Stimulated activated naive CD8-positive, alpha-beta T cell treated with anti-CD3 and anti-CD28 coated beads, Interleukin-15, amount 100 ng/mL, for 72 hours (primary cell): ENCODE measurements around the gene SPRR2D.
"Not testable (repeated sequence)": the region's sequence is repeated elsewhere in the genome, so short reads cannot be mapped to it uniquely, and the experiment has no call there.

Experiments used
- ATAC-seq: fragments of 150-1000 bp; cut with Tn5 transposase; 2 replicates; pipeline ENCODE4 v1.10.0; 2021; ENCODE audit warnings: mild to moderate bottlenecking, moderate library complexity
- DNase-seq, 2 donors: peaks; one replicate each; pipeline ENCODE4 v3.0.0; 2021 to 2022
- H3K27ac Mint-ChIP-seq, 2 donors: one replicate each; pipeline ENCODE4 v1.8.0; 2022; ENCODE audit warnings: mild to moderate bottlenecking in 2 of 2, mixed read lengths in 2 of 2, moderate library complexity in 2 of 2
- H3K27me3 Mint-ChIP-seq: one replicate; pipeline ENCODE4 v1.8.0; 2022; ENCODE audit warnings: mixed read lengths
- H3K4me1 Mint-ChIP-seq: one replicate; pipeline ENCODE4 v1.8.0; 2022; ENCODE audit warnings: mild to moderate bottlenecking, mixed read lengths
- H3K4me3 Mint-ChIP-seq, 2 donors: one replicate each; pipeline ENCODE4 v1.8.0; 2022; ENCODE audit warnings: mild to moderate bottlenecking in 2 of 2, mixed read lengths in 2 of 2, moderate library complexity in 1 of 2
- H3K9me3 Mint-ChIP-seq, 2 donors: one replicate each; pipeline ENCODE4 v1.8.0; 2022; ENCODE audit warnings: mixed read lengths in 2 of 2

The SPRR2D gene

GRCh38 chr1:153028766-153029165 is 12.2 kb downstream of the SPRR2D start:
- H3K4me1 Mint-ChIP-seq = no peaks in the 10 kb centered on the region
- DNase-seq = no peak
- ATAC-seq = no peak
- peaks cover 11% of the 10 kb centered on the region for H3K27me3 Mint-ChIP-seq
- H3K4me3 Mint-ChIP-seq = no peak overlapping the region
- H3K9me3 Mint-ChIP-seq = no peaks in the 10 kb centered on the region
- H3K27ac Mint-ChIP-seq = no peak overlapping the region

- ATAC-seq (no peak), DNase-seq (no peak)
- Mint-ChIP-seq H3K4me1 (no peaks in the 10 kb centered on the region), H3K9me3 (no peaks in the 10 kb centered on the region), H3K27me3 (peaks cover 24% of the 10 kb centered on the region), H3K4me3 (no peak overlapping the region), H3K27ac (peak overlapping the region in 1 of 2 donors; percentile 73)
These were observed 15.1 kb downstream of the SPRR2D start for GRCh38 chr1:153025797-153026196.

GRCh38 chr1:153024413-153024812 is 16.5 kb downstream of the SPRR2D start:
- H3K4me1 Mint-ChIP-seq = no peaks in the 10 kb centered on the region
- H3K27me3 Mint-ChIP-seq = peaks cover 29% of the 10 kb centered on the region
- no peaks in the 10 kb centered on the region for H3K9me3 Mint-ChIP-seq
- no peak overlapping the region for H3K27ac Mint-ChIP-seq
- ATAC-seq (no peak), DNase-seq (no peak)
- H3K4me3 Mint-ChIP-seq = no peak overlapping the region

- DNase-seq (no peak), ATAC-seq (no peak)
- Mint-ChIP-seq H3K4me3 (no peak overlapping the region), H3K27ac (no peak overlapping the region), H3K9me3 (no peaks in the 10 kb centered on the region), H3K27me3 (peaks cover 37% of the 10 kb centered on the region), H3K4me1 (no peaks in the 10 kb centered on the region)
These were observed 17.8 kb downstream of the SPRR2D start for GRCh38 chr1:153023109-153023508.

- not testable (repeated sequence) for H3K4me3 Mint-ChIP-seq, H3K4me1 Mint-ChIP-seq, H3K9me3 Mint-ChIP-seq, H3K27ac Mint-ChIP-seq, DNase-seq, ATAC-seq
- peaks cover 37% of the 10 kb centered on the region for H3K27me3 Mint-ChIP-seq
These were observed 18.6 kb downstream of the SPRR2D start for GRCh38 chr1:153022340-153022739.

- ATAC-seq, H3K27ac Mint-ChIP-seq, DNase-seq, H3K9me3 Mint-ChIP-seq, H3K4me1 Mint-ChIP-seq, H3K4me3 Mint-ChIP-seq: not testable (repeated sequence)
- peaks cover 37% of the 10 kb centered on the region for H3K27me3 Mint-ChIP-seq
These were observed 19.1 kb downstream of the SPRR2D start for GRCh38 chr1:153021829-153022228.

- not testable (repeated sequence) for H3K4me1 Mint-ChIP-seq, DNase-seq, ATAC-seq, H3K9me3 Mint-ChIP-seq, H3K4me3 Mint-ChIP-seq, H3K27ac Mint-ChIP-seq
- H3K27me3 Mint-ChIP-seq = peaks cover 14% of the 10 kb centered on the region
These were observed 29.6 kb downstream of the SPRR2D start for GRCh38 chr1:153011235-153011758.

- ATAC-seq = no peak
- H3K9me3 Mint-ChIP-seq = no peaks in the 10 kb centered on the region
These were observed 39.5 kb downstream of the SPRR2D start, which contains the start of gene SPRR3 for GRCh38 chr1:153001382-153001781. SPRR3 (plus strand) TSS chr1:153001749; CDS start chr1:153003021, 1,272 bp downstream.

GRCh38 chr1:153000294-153000693 is 40.6 kb downstream of the SPRR2D start:
- Mint-ChIP-seq H3K4me1 (no peaks in the 10 kb centered on the region), H3K27me3 (peaks cover 8% of the 10 kb centered on the region), H3K4me3 (no peak overlapping the region), H3K9me3 (no peaks in the 10 kb centered on the region), H3K27ac (no peak overlapping the region)
- DNase-seq (no peak), ATAC-seq (no peak)

More at GRCh38 chr1:153001382-153001781, 39.5 kb downstream of the SPRR2D start, which contains the start of gene SPRR3:
- DNase-seq = no peak
- Mint-ChIP-seq H3K27me3 (peaks cover 8% of the 10 kb centered on the region), H3K27ac (peak within 1 kb of the TSS in 1 of 2 donors; percentile 27), H3K4me3 (no peak within 1 kb of the TSS), H3K4me1 (no peaks in the 10 kb centered on the region)

- no peak overlapping the region for H3K4me3 Mint-ChIP-seq
- no peak overlapping the region for H3K27ac Mint-ChIP-seq
- H3K4me1 Mint-ChIP-seq = no peaks in the 10 kb centered on the region
- H3K27me3 Mint-ChIP-seq = peaks cover 8% of the 10 kb centered on the region
- no peaks in the 10 kb centered on the region for H3K9me3 Mint-ChIP-seq
- DNase-seq (no peak), ATAC-seq (no peak)
These were observed 41.1 kb downstream of the SPRR2D start for GRCh38 chr1:152999818-153000217.

GRCh38 chr1:152998476-152998875 is 42.4 kb downstream of the SPRR2D start:
- ATAC-seq (no peak), DNase-seq (no peak)
- H3K27ac Mint-ChIP-seq = no peak overlapping the region
- no peak overlapping the region for H3K4me3 Mint-ChIP-seq
- H3K27me3 Mint-ChIP-seq = peaks cover under 1% of the 10 kb centered on the region
- no peaks in the 10 kb centered on the region for H3K4me1 Mint-ChIP-seq
- H3K9me3 Mint-ChIP-seq = no peaks in the 10 kb centered on the region

- no peaks in the 10 kb centered on the region for H3K9me3 Mint-ChIP-seq
- H3K4me3 Mint-ChIP-seq = no peak overlapping the region
- ATAC-seq (no peak), DNase-seq (no peak)
- H3K27ac Mint-ChIP-seq = no peak overlapping the region
- no peaks in the 10 kb centered on the region for H3K27me3 Mint-ChIP-seq
- no peaks in the 10 kb centered on the region for H3K4me1 Mint-ChIP-seq
These were observed 43.0 kb downstream of the SPRR2D start for GRCh38 chr1:152997901-152998300.

- no peak overlapping the region for H3K27ac Mint-ChIP-seq
- no peaks in the 10 kb centered on the region for H3K27me3 Mint-ChIP-seq
These were observed 44.1 kb downstream of the SPRR2D start for GRCh38 chr1:152996633-152997400.

GRCh38 chr1:152995842-152996241 is 45.1 kb downstream of the SPRR2D start:
- ATAC-seq = no peak
- H3K27ac Mint-ChIP-seq = no peak overlapping the region
- H3K4me3 Mint-ChIP-seq = no peak overlapping the region
- no peaks in the 10 kb centered on the region for H3K9me3 Mint-ChIP-seq
- DNase-seq = no peak
- H3K4me1 Mint-ChIP-seq = no peaks in the 10 kb centered on the region
- H3K27me3 Mint-ChIP-seq = no peaks in the 10 kb centered on the region

More at GRCh38 chr1:152996633-152997400, 44.1 kb downstream of the SPRR2D start:
- ATAC-seq = no peak
- Mint-ChIP-seq H3K4me3 (no peak overlapping the region), H3K9me3 (no peaks in the 10 kb centered on the region), H3K4me1 (no peaks in the 10 kb centered on the region)
- no peak for DNase-seq

- Mint-ChIP-seq H3K27me3 (no peaks in the 10 kb centered on the region), H3K4me1 (no peaks in the 10 kb centered on the region), H3K27ac (no peak overlapping the region), H3K9me3 (no peaks in the 10 kb centered on the region), H3K4me3 (no peak overlapping the region)
- ATAC-seq (no peak), DNase-seq (no peak)
These were observed 47.7 kb downstream of the SPRR2D start for GRCh38 chr1:152993186-152993585.
